GM21737 (cell line): ENCODE data around the gene ELOVL7.
"Not testable (repeated sequence)": the region's sequence is repeated elsewhere in the genome, so short reads cannot be mapped to it uniquely, and the experiment has no call there.

Source experiments
- ATAC-seq: cut with Tn5 transposase; IDR thresholded peaks from one replicate; pipeline ENCODE4 v1.9.1; 2021; ENCODE audit warnings: mild to moderate bottlenecking, moderate library complexity; ENCODE audit not compliant: unreplicated experiment

Gene ELOVL7

GRCh38 chr5:60843936-60844905, at the start of gene ELOVL7:
ELOVL7 (minus strand) TSS chr5:60844269; CDS start chr5:60787397, 56,872 bp downstream.
- peak; percentile 96 for ATAC-seq

- ATAC-seq: no peak
Measured at GRCh38 chr5:60893521-60893920, 49.5 kb upstream of the ELOVL7 start.

GRCh38 chr5:60891667-60892066, 47.6 kb upstream of the ELOVL7 start:
- no peak for ATAC-seq

GRCh38 chr5:60888359-60889061, 44.4 kb upstream of the ELOVL7 start:
- ATAC-seq: no peak

- ATAC-seq: no peak
Measured at GRCh38 chr5:60887746-60888145, 43.7 kb upstream of the ELOVL7 start.

- no peak for ATAC-seq
Measured at GRCh38 chr5:60887096-60887495, 43.0 kb upstream of the ELOVL7 start.

GRCh38 chr5:60886158-60886557, 42.1 kb upstream of the ELOVL7 start:
- no peak for ATAC-seq

- ATAC-seq: no peak
Measured at GRCh38 chr5:60883229-60883628, 39.2 kb upstream of the ELOVL7 start.

- no peak for ATAC-seq
Measured at GRCh38 chr5:60872892-60873291, 28.8 kb upstream of the ELOVL7 start.

GRCh38 chr5:60870857-60871256, 26.8 kb upstream of the ELOVL7 start:
- no peak for ATAC-seq

- ATAC-seq: not testable (repeated sequence)
Measured at GRCh38 chr5:60860572-60860971, 16.5 kb upstream of the ELOVL7 start.

GRCh38 chr5:60856066-60856465, 12.0 kb upstream of the ELOVL7 start:
- no peak for ATAC-seq

GRCh38 chr5:60852940-60853339, 8.9 kb upstream of the ELOVL7 start:
- ATAC-seq: no peak

- ATAC-seq: no peak
Measured at GRCh38 chr5:60852317-60852716, 8.2 kb upstream of the ELOVL7 start.

- no peak for ATAC-seq
Measured at GRCh38 chr5:60851626-60852025, 7.6 kb upstream of the ELOVL7 start.

GRCh38 chr5:60846298-60846697, 2.2 kb upstream of the ELOVL7 start:
- no peak for ATAC-seq

- peak; percentile 9 for ATAC-seq
Measured at GRCh38 chr5:60843386-60843935, 608 bp downstream of the ELOVL7 start.

GRCh38 chr5:60842871-60843385, 1.1 kb downstream of the ELOVL7 start:
- ATAC-seq: no peak

- no peak for ATAC-seq
Measured at GRCh38 chr5:60841361-60841760, 2.7 kb downstream of the ELOVL7 start.

- no peak for ATAC-seq
Measured at GRCh38 chr5:60836131-60836530, 7.9 kb downstream of the ELOVL7 start.

- ATAC-seq: no peak
Measured at GRCh38 chr5:60835554-60835953, 8.5 kb downstream of the ELOVL7 start.
